GM12875 (cell line): ENCODE data around the gene PAK6.

ENCODE experiments used
- H3K4me3 ChIP-seq: one replicate; pipeline ENCODE4 v1.5.1; 2011; ENCODE audit warnings: low read depth, low read length, control low read depth
- TF ChIP-seq, protein P1 (sequence below): IDR thresholded peaks from 2 replicates; pipeline ENCODE4 v1.5.1; 2011; ENCODE audit warnings: low read depth, mild to moderate bottlenecking, control low read depth, inconsistent platforms, low read length, moderate library complexity, borderline replicate concordance; ENCODE audit not compliant: insufficient read depth

Gene PAK6

DNA sequence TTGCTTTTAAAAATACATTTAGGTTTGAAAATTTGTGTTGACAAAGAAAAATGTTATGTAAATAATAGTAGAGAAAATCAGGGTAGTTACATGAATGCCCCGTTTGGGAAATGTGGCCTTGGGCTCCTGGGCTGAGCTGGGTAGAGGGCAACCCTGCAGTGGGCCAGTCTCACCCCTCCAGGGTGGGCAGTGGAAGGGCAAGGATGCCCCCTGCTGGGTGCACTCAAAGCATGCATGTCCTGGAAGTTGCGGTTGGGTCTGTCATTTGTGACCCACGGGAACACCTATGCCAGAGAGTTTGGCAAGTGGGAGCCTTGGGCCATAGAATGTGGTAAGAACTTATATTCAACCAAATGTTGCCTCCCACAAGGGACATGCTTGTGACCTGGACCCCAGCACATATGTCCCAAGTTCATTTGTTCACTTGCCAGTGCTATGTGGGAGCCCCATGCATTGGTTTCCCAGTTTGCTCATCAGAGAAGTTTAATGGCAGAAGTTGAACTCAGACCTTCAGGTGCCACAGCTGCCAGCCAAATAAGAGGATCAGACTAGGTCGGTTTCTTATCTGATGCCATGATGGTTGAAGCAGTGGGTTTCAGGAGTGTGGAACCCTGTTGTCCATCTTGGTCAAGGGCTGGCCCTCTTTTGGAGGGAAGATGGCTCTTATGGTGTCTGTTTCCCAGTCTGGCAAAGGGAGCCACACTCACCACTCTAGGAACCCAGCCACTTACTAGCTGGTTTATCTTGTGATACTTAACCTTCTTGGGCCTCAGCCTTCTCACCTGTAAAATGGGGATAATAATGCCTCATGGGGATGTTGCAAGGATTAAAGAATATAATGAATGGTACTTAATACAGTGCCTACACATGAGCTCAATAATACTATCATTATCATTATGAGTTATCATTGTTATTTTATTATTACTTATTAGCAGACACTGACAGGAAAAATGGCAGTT, 71.4 kb downstream of the PAK6 start:
- TF ChIP-seq, protein P1, sequence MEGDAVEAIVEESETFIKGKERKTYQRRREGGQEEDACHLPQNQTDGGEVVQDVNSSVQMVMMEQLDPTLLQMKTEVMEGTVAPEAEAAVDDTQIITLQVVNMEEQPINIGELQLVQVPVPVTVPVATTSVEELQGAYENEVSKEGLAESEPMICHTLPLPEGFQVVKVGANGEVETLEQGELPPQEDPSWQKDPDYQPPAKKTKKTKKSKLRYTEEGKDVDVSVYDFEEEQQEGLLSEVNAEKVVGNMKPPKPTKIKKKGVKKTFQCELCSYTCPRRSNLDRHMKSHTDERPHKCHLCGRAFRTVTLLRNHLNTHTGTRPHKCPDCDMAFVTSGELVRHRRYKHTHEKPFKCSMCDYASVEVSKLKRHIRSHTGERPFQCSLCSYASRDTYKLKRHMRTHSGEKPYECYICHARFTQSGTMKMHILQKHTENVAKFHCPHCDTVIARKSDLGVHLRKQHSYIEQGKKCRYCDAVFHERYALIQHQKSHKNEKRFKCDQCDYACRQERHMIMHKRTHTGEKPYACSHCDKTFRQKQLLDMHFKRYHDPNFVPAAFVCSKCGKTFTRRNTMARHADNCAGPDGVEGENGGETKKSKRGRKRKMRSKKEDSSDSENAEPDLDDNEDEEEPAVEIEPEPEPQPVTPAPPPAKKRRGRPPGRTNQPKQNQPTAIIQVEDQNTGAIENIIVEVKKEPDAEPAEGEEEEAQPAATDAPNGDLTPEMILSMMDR, result peak; percentile 80

GRCh38 chr15:40310993-40311392, 72.1 kb downstream of the PAK6 start:
- H3K4me3 ChIP-seq, result no peak overlapping the region
- TF ChIP-seq, protein P1, result no peak

More for the DNA sequence above, 71.4 kb downstream of the PAK6 start:
- no peak overlapping the region for H3K4me3 ChIP-seq

DNA sequence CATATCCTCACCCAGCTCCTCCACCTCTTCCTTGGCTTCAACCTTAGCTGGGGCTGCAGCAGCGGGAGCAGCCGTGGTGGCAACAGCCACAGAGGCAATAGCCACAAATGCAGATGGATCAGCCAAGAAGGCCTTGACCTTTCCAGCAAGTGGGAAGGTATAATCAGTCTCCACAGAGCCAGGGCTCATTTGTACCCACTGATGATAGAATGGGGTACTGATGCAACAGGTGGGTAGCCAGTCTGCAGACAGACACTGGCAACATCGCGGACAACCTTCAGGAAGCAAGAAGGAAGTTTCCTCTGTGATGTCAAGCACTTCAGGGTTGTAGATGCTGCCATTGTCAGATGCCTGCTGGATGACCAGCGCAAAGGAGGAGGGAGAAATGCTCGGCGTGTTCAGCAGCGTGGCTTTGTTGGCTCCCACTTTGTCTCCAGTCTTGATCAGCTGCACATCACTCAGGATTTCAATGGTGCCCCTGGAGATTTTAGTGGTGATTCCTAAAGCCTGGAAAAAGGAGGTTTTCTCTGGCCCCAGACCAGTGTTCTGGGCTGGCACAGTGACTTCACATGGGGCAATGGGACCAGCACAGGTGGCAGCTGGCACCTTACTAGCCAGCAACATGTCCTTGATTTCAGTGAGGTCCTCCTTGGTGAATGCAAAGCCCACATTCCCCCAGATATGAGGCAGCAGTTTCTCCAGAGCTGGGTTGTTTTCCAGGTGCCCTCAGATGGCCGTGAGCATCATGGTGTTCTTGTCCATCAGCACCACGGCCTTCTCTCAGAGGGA, 73.7 kb downstream of the PAK6 start:
- TF ChIP-seq, protein P1, result no peak
- no peak overlapping the region for H3K4me3 ChIP-seq

DNA sequence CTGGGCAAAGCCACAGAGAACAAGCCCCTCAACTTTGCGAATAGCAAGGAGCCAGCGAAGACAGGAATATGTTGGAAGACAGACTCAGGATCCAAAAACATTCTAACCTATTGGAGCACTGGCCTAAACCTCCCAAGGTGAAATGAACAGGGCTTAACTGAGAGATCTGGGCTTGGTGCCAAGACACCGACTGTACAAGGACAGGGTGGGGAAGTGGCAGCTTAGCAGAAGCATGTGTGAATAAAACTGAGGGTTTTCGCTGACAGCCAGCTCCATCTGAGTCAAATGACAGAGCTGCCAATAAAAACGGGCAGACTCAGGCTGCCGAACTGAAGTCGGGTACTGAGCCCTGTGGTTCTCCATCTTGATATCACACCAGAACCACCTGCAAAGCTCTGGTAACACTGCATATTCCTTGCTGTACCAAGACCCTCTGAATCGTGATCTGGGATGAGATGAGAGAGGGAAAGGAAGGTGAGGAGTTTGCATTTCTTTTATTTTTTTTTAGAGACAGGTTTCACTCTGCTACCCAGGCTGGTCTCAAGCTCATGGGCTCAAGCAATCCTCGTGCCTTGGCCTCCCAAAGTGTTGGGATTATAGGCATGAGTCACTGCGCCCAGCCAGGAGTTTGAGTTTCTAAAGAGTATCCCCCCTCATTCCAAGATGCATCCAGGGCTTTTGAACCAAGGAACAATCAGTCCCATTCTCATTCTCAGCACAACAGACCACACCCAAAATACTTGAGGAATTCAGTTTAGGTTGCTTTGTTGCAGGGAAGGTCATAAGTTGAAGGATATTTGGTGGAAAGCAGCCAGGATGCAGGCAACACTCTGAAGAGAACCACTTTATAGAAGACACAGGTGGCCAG, 74.9 kb downstream of the PAK6 start:
- TF ChIP-seq, protein P1, result no peak
- H3K4me3 ChIP-seq, result no peak overlapping the region

DNA sequence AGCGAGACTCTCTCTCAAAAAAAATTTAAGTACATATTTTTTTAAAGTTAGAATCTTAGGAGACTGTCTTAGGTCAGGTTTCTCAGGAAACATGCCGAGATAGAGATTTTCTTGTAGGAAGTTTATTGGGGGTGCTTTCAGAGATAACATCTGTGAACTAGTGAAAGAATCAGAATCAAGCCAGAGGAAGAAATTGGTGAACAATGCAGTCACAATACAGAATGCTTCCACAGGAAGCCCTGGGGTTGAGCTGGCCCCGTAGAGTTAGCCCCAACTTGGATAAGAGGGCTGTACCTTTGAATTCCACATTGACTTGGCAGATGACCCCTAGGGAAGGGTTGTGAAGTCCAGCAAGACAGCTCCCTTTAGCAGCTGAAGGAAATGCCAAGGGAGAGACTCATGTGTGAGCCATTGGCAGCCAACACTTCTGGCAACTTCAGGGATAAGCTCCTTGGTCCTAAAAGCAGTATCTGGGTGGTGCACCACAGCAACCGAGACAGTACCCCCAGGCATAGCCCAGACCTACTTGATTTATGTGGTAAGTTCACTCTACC, 75.9 kb downstream of the PAK6 start:
- TF ChIP-seq, protein P1, result no peak
- no peak overlapping the region for H3K4me3 ChIP-seq

DNA sequence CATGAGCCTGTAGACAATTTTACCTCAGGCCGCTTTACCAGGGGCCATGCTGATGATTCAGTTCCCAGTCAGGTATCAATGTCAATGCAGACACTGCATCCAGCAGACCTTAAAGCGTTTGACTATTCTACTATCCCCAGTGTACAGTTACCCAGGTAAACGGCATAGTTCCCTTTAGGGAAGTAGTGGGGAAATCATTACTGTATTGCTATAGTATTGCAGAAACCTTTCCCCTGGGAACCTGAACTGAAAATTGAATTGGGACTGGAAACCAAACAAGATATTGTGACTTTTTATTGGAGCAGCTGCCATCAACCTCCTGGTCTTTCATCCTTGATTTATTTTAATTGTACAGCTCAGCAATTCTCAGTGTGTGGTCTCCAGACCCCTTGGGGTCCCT, 78.1 kb downstream of the PAK6 start:
- TF ChIP-seq, protein P1, result no peak
- H3K4me3 ChIP-seq, result no peak overlapping the region
